ENCODE measurements around the gene ZDHHC7.
A peak's percentile ranks its signal among the peaks of the same experiment; 100 is the strongest.
"Not testable (repeated sequence)": the region's sequence is repeated elsewhere in the genome, so short reads cannot be mapped to it uniquely, and the experiment has no call there.

The ZDHHC7 gene, protein sequence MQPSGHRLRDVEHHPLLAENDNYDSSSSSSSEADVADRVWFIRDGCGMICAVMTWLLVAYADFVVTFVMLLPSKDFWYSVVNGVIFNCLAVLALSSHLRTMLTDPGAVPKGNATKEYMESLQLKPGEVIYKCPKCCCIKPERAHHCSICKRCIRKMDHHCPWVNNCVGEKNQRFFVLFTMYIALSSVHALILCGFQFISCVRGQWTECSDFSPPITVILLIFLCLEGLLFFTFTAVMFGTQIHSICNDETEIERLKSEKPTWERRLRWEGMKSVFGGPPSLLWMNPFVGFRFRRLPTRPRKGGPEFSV

GRCh38 chr16:85010931-85011845 is at the start of gene ZDHHC7:
TSS of gene ZDHHC7 (minus strand) at chr16:85011535. CDS start at chr16:84990618, 20,917 bp downstream.
- peak; percentile 75 for DNase-seq

DNA sequence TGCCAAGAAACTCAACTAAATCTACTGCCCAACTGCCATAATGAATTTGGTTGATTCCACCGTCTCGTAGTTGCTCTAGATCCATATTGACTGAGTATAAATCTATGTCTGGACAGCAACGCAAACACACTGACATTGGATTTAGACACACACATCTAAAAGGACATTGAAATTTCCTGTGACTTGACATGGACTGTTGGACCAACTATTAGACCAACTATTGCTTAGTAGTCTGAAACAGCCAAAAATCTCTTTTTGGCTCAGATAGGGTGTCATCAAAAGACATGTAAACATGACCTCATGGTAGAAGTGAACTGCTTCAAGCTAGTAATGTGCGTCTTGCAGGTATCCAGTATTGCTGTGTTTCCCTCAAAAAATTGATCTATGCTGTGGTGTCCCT is 47.6 kb upstream of the ZDHHC7 start:
- DNase-seq: no peak

- DNase-seq: no peak
Measured at GRCh38 chr16:85057948-85058347, 46.6 kb upstream of the ZDHHC7 start.

DNA sequence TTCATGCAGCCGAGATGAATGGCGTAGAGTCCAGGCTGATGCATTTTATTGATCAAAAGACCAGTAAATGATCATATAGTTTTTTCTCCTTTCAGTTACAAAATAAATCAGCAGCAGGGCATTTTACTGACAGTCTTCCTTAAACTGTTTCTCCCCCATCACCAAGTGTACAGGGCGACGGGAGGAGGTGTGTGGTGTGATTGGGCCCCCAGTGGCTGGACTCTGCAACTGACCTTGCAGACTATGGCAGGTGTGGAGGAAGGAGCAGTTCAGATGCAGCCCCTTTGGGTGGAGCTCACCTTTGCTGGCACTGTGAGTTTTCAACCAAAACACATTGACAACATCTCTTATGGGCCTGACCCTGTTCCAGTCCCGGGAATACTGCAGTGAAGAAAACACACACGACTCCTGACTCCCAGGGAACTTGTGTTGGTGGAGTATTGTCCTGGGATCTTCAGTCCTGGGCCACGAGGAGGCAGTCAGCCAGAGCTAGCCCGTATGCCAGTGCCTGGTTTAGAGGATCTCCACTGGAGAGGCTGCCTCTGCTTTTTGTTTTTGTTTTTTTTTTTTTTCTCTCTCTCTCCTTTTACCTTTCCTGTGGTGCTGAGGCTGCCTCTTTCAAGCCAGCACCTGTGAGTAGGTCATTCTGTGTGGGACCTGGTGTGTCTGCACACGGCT is 46.0 kb upstream of the ZDHHC7 start:
- no peak for DNase-seq

DNA sequence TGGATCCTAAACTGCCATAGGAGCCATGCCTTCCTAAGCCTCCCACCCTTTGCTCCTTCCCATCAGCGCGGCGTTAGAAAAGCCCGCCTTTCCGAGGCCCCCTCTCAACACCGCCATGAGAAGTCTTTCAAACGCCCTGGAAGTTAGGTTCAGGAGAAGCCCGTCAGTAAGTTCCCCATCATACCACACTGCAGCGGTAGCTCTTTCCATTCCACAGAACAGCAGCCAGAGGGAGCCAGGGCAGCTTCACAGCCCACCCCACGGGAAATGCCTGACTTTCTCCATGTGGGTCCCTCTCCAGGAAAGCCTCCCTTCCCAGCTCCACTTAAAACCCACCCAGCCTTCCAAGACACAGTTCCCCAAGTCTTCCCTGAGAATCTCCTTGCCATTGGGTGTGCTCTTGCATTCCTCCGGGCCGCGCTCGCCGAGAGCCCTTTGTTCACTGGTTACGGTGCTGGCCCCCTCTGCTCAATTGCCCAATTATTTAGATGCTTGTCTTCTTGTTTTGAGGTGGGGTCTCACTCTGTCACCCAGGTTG is 44.9 kb upstream of the ZDHHC7 start:
- DNase-seq: peak; percentile 24

- DNase-seq: peak; percentile 100
Measured at GRCh38 chr16:85055493-85056210, 44.3 kb upstream of the ZDHHC7 start.

- no peak for DNase-seq
Measured at GRCh38 chr16:85054948-85055492, 43.7 kb upstream of the ZDHHC7 start.

GRCh38 chr16:85054321-85054720 is 43.0 kb upstream of the ZDHHC7 start:
- DNase-seq: not testable (repeated sequence)

- no peak for DNase-seq
Measured at GRCh38 chr16:85052536-85052935, 41.2 kb upstream of the ZDHHC7 start.

- no peak for DNase-seq
Measured at GRCh38 chr16:85051683-85052082, 40.3 kb upstream of the ZDHHC7 start.

GRCh38 chr16:85051067-85051581 is 39.8 kb upstream of the ZDHHC7 start:
- no peak for DNase-seq

DNA sequence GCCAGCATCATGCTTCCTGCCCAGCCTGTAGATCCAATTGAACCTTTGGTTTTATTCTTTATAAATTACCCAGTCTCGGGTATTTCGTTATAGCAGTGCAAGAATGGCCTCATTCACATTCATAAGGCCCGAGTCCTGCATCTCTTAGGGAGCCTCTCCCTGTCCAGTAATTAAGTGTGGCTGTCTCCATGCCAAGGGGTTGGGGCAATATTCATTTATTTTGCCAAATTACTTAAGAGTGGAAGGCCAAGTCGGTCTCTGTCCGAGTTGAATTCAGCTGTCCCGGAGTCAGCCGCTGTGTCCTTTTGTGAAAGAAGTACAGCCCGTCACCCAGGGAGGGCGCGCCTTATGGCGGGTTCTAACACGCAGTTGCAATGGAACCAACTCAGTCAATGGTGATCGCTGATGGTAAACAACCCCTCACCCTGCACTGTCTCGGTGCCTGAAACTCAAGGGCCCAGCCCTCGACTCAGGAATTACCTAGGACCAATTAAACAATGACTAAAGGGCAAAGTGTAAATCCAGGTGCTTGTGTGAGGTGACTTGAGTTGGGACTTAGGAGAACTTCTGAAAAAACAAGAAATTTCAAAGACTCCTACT is 38.5 kb upstream of the ZDHHC7 start:
- DNase-seq: no peak

DNA sequence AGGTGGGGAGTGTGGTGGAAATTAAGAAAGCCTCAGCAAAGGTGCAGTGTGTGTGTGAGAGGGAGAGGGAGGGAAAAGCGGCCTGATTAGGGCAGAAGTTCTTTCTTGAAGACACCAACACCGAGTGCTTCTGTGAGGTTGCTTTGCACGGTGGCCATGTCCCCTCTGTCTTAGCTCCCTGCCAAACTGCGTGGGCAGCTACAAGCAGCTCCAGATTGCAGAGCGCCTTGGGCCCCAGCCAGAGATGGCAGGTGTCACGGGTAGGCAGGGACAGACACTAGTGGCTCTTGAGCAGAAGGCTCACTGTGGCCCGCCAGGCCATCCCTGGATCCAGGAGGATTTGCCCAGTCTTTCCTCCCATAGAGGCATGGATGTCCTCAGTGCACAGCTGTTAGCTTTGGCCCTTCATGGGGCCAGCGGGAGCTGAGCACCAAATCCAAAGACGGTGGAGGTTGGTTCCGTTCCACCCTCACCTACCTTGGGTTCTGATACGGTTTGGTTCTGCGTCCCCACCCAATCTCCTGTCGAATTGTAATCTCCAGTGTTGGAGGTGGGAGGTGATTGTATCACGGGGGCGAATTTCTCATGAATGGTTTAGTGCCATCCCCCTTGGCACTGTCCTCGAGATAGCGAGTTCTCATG is 37.7 kb upstream of the ZDHHC7 start:
- DNase-seq: no peak

DNA sequence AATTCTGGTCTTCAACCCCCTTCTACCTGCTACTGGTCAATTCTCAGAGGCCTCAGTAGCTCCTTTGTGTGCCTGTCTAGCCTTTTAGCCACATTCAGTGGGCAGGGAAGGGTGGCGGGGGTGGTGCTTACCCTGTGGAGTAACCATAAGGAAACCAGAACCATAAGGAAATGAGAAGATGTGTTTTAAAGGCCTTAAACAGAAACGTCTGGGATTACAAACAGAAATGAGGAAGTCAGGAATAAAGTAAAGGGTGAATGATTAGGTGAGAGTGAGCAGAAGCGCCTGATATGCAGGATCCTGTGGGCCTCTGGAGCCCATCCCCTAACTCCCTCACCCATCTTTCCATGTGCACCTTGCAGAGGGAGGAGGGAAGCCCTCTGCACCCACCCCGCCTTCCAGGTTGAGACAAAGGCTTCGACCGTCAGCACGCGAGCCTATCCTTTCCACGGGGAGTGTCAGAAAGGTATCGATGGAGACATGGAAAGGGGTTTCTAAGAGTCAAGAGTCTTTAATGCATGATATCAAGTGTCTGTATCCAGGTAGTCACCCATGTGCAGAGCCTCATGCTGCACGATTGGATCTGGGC is 36.6 kb upstream of the ZDHHC7 start:
- peak; percentile 87 for DNase-seq

DNA sequence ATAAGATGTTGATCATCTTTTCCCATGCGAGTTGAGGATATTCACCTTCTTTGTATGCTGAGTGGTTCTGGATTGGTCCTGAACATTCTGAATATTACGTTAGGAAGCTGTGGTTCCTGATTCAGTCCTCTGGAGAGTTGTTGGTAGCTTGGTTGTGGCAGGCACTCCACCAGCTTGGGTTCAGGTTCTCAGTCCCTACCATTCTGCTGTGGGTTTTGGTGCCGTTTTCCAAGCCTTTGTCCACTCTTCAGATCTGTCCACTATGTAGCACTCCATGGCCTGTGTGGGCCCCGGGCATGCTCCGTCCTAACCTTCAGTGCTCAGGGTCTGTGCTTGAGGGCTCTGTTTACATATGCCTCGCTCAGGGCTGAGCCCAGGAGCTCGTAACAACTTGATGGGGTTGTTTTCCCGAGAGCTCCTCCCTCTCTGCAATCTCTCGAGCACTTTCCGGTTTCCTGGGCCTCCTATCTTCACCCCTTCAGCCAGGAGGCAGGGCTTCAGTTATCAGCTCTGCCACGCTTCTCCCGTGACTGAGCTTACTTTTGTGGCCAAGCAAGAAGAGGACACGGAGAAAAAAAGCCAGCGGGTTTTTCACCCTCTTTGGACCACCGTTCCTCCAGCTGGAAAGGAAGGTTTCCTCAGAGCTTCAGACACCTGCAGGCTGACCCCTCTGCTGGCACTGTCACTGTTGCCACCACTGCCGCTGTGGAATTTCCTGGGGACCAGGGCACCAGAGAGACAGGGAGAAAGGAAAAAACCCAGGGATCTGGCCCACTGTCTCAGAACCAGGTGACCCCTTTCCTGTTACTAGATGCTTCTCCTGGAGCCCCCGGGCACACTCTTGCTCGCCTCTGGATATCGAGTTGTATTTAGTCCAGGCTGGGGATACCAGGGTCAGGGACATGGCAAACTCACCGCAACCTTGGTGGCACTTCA is 35.9 kb upstream of the ZDHHC7 start:
- DNase-seq: no peak

GRCh38 chr16:85046472-85046916 is 35.2 kb upstream of the ZDHHC7 start:
- DNase-seq: peak; percentile 74

GRCh38 chr16:85045641-85046471 is 34.5 kb upstream of the ZDHHC7 start:
- no peak for DNase-seq

- no peak for DNase-seq
Measured at GRCh38 chr16:85045077-85045476, 33.7 kb upstream of the ZDHHC7 start.
